Body of pancreas (tissue), 4 donors: ENCODE data around the gene C4BPB.

ENCODE experiments used
- CTCF ChIP-seq, 7 experiments: fragments of 450-650 bp in 4 of 7; fragments of 200-600 bp in 3 of 7; sonication (generic) in 3 of 7; IDR thresholded peaks; one replicate each; pipeline ENCODE4 v1.5.1; 2016 to 2019; ENCODE audit warnings: antibody characterized with exemption in 7 of 7
- POLR2A ChIP-seq, 3 donors: fragments of 450-650 bp; IDR thresholded peaks; one replicate each; pipeline ENCODE4 v1.6.1; 2016; ENCODE audit warnings: antibody characterized with exemption in 3 of 3, mild to moderate bottlenecking in 2 of 3

GRCh38 chr1:207129053-207129452, 40.4 kb downstream of the C4BPB start:
- TF ChIP-seq POLR2A (IDR thresholded peaks at IDR 0.05): no peak
- no peak for TF ChIP-seq CTCF (IDR thresholded peaks at IDR 0.05)
